Activated T-helper 1 cell treated with anti-CD3 and anti-CD28 coated beads, Interleukin-12 subunit alpha, Interleukin-12 subunit beta, Interleukin-2, Interleukin-4 antibody, amounts not matched to agents 30 ng/mL and 10 ng/mL and 1 ng/mL, durations not matched to agents 14 hours and 24 hours and 36 hours (primary cell): ENCODE results near the gene APBB1. TPM values are rescaled to one million over a fixed set of nuclear protein-coding genes. Genes with fewer than 3 reads are reported as not detected.

Experiments
- DNase-seq: peaks from one replicate; pipeline ENCODE4 v3.0.0; 2021; ENCODE audit warnings: low spot score
- H3K27ac Mint-ChIP-seq: one replicate; pipeline ENCODE4 v1.8.0; 2021; ENCODE audit warnings: mild to moderate bottlenecking, mixed read lengths
- H3K27me3 Mint-ChIP-seq: one replicate; pipeline ENCODE4 v1.8.0; 2022; ENCODE audit warnings: mild to moderate bottlenecking, moderate library complexity, mixed read lengths; ENCODE audit not compliant: insufficient read depth
- H3K36me3 Mint-ChIP-seq: one replicate; pipeline ENCODE4 v1.8.0; 2021; ENCODE audit warnings: low read depth, mixed read lengths
- H3K4me1 Mint-ChIP-seq: one replicate; pipeline ENCODE4 v1.8.0; 2021; ENCODE audit warnings: low read depth, mixed read lengths
- H3K4me3 Mint-ChIP-seq: one replicate; pipeline ENCODE4 v1.8.0; 2021; ENCODE audit warnings: mild to moderate bottlenecking, moderate library complexity, mixed read lengths
- H3K9me3 Mint-ChIP-seq: one replicate; pipeline ENCODE4 v1.8.0; 2021; ENCODE audit warnings: mixed read lengths
- intact Hi-C: fragments of 100-400 bp; cut with micrococcal nuclease; formaldehyde crosslinking; loops from one replicate; pipeline ENCODE4 v1.15.1; 2024
- total RNA-seq: library from RNA; stranded (reverse); gene quantifications from 2 replicates; pipeline ENCODE4 v1.2.3, GENCODE V29; 2022

Gene APBB1
- total RNA-seq = 16.5 and 16.8 TPM in 2 replicates

GRCh38 chr11:6419009-6419631, at the start of gene APBB1:
APBB1 (minus strand) TSS chr11:6419094; CDS start chr11:6411347, 7,747 bp downstream.
- Mint-ChIP-seq H3K27ac (no peak within 1 kb of the TSS), H3K4me1 (no peaks in the 10 kb centered on the region), H3K4me3 (peak within 1 kb of the TSS; percentile 77), H3K9me3 (no peaks in the 10 kb centered on the region), H3K36me3 (no peaks in the 10 kb centered on the region), H3K27me3 (peaks cover 32% of the 10 kb centered on the region)
- peak; percentile 63 for DNase-seq
- intact Hi-C loops = loop anchor here (1.0 to 2.0 kb wide), 5 partner anchors 16 to 98 kb away; partner anchors contain the start of genes ARFIP2, CAVIN3, SMPD1 and TIMM10B

GRCh38 chr11:6459099-6459450, 40.2 kb upstream of the APBB1 start:
- no peak overlapping the region for H3K27ac Mint-ChIP-seq
- peaks cover 3% of the 10 kb centered on the region for H3K27me3 Mint-ChIP-seq
- no peaks in the 10 kb centered on the region for H3K36me3 Mint-ChIP-seq
- no peak for DNase-seq
- no peaks in the 10 kb centered on the region for H3K9me3 Mint-ChIP-seq
- no peaks in the 10 kb centered on the region for H3K4me1 Mint-ChIP-seq
- no peak overlapping the region for H3K4me3 Mint-ChIP-seq
- intact Hi-C loops = no loop called here

- Mint-ChIP-seq H3K27me3 (peaks cover 2% of the 10 kb centered on the region), H3K27ac (no peak overlapping the region), H3K4me3 (no peak overlapping the region), H3K36me3 (no peaks in the 10 kb centered on the region), H3K9me3 (no peaks in the 10 kb centered on the region), H3K4me1 (no peaks in the 10 kb centered on the region)
- intact Hi-C loops = no loop called here
- no peak for DNase-seq
These were observed 39.6 kb upstream of the APBB1 start for GRCh38 chr11:6458352-6459098.

GRCh38 chr11:6457581-6458320, 38.9 kb upstream of the APBB1 start:
- Mint-ChIP-seq H3K27ac (no peak overlapping the region), H3K4me1 (no peaks in the 10 kb centered on the region), H3K27me3 (peaks cover 2% of the 10 kb centered on the region), H3K4me3 (no peak overlapping the region), H3K36me3 (no peaks in the 10 kb centered on the region), H3K9me3 (no peaks in the 10 kb centered on the region)
- intact Hi-C loops = no loop called here
- no peak for DNase-seq

- Mint-ChIP-seq H3K9me3 (no peaks in the 10 kb centered on the region), H3K4me1 (no peaks in the 10 kb centered on the region), H3K4me3 (no peak overlapping the region), H3K36me3 (no peaks in the 10 kb centered on the region), H3K27ac (no peak overlapping the region), H3K27me3 (peaks cover 2% of the 10 kb centered on the region)
- intact Hi-C loops = no loop called here
- DNase-seq = no peak
These were observed 37.6 kb upstream of the APBB1 start for GRCh38 chr11:6456361-6457073.

GRCh38 chr11:6455070-6455469, 36.2 kb upstream of the APBB1 start:
- no peak for DNase-seq
- H3K4me3 Mint-ChIP-seq = no peak overlapping the region
- H3K27ac Mint-ChIP-seq = no peak overlapping the region
- peaks cover 2% of the 10 kb centered on the region for H3K27me3 Mint-ChIP-seq
- no peaks in the 10 kb centered on the region for H3K9me3 Mint-ChIP-seq
- intact Hi-C loops = no loop called here
- H3K36me3 Mint-ChIP-seq = no peaks in the 10 kb centered on the region
- H3K4me1 Mint-ChIP-seq = no peaks in the 10 kb centered on the region

GRCh38 chr11:6453152-6453551, 34.3 kb upstream of the APBB1 start:
- Mint-ChIP-seq H3K27ac (no peak overlapping the region), H3K4me1 (no peaks in the 10 kb centered on the region), H3K36me3 (no peaks in the 10 kb centered on the region), H3K27me3 (no peaks in the 10 kb centered on the region), H3K9me3 (no peaks in the 10 kb centered on the region), H3K4me3 (no peak overlapping the region)
- DNase-seq = no peak
- intact Hi-C loops = no loop called here

- Mint-ChIP-seq H3K4me1 (no peaks in the 10 kb centered on the region), H3K27ac (no peak overlapping the region), H3K27me3 (no peaks in the 10 kb centered on the region), H3K4me3 (no peak overlapping the region), H3K36me3 (no peaks in the 10 kb centered on the region), H3K9me3 (no peaks in the 10 kb centered on the region)
- intact Hi-C loops = no loop called here
- DNase-seq = no peak
These were observed 33.3 kb upstream of the APBB1 start for GRCh38 chr11:6452219-6452618.

- Mint-ChIP-seq H3K9me3 (no peaks in the 10 kb centered on the region), H3K36me3 (no peaks in the 10 kb centered on the region), H3K4me3 (no peak overlapping the region), H3K27me3 (peaks cover 6% of the 10 kb centered on the region), H3K4me1 (no peaks in the 10 kb centered on the region), H3K27ac (no peak overlapping the region)
- no peak for DNase-seq
- intact Hi-C loops = no loop called here
These were observed 29.7 kb upstream of the APBB1 start for GRCh38 chr11:6448574-6448973.

GRCh38 chr11:6443269-6444003, 24.5 kb upstream of the APBB1 start:
- Mint-ChIP-seq H3K9me3 (no peaks in the 10 kb centered on the region), H3K27me3 (peaks cover 8% of the 10 kb centered on the region), H3K36me3 (no peaks in the 10 kb centered on the region), H3K27ac (no peak overlapping the region), H3K4me1 (no peaks in the 10 kb centered on the region), H3K4me3 (no peak overlapping the region)
- peak; percentile 39 for DNase-seq
- intact Hi-C loops = loop anchor here (1.0 to 2.0 kb wide), 2 partner anchors 25 to 64 kb away; partner anchors contain the start of gene APBB1

GRCh38 chr11:6442441-6442840, 23.5 kb upstream of the APBB1 start:
- H3K27ac Mint-ChIP-seq = no peak overlapping the region

GRCh38 chr11:6440906-6441358, 22.0 kb upstream of the APBB1 start, which contains the start of gene HPX:
HPX (minus strand) TSS chr11:6440987; CDS start chr11:6440963, 24 bp downstream.
- intact Hi-C loops = no loop called here
- DNase-seq = no peak

More at GRCh38 chr11:6442441-6442840, 23.5 kb upstream of the APBB1 start:
- no peaks in the 10 kb centered on the region for H3K9me3 Mint-ChIP-seq
- peaks cover 8% of the 10 kb centered on the region for H3K27me3 Mint-ChIP-seq
- no peak overlapping the region for H3K4me3 Mint-ChIP-seq
- intact Hi-C loops = loop anchor here (2.0 kb wide), 1 partner anchor 24 kb away; the partner anchor contains the start of gene APBB1
- no peaks in the 10 kb centered on the region for H3K4me1 Mint-ChIP-seq
- no peaks in the 10 kb centered on the region for H3K36me3 Mint-ChIP-seq
- DNase-seq = no peak

More at GRCh38 chr11:6440906-6441358, 22.0 kb upstream of the APBB1 start, which contains the start of gene HPX:
- Mint-ChIP-seq H3K9me3 (no peaks in the 10 kb centered on the region), H3K4me1 (peaks cover 2% of the 10 kb centered on the region), H3K27ac (no peak within 1 kb of the TSS), H3K4me3 (no peak within 1 kb of the TSS), H3K36me3 (no peaks in the 10 kb centered on the region), H3K27me3 (peaks cover 6% of the 10 kb centered on the region)
